ENCODE data around the gene EXOG.

DNA sequence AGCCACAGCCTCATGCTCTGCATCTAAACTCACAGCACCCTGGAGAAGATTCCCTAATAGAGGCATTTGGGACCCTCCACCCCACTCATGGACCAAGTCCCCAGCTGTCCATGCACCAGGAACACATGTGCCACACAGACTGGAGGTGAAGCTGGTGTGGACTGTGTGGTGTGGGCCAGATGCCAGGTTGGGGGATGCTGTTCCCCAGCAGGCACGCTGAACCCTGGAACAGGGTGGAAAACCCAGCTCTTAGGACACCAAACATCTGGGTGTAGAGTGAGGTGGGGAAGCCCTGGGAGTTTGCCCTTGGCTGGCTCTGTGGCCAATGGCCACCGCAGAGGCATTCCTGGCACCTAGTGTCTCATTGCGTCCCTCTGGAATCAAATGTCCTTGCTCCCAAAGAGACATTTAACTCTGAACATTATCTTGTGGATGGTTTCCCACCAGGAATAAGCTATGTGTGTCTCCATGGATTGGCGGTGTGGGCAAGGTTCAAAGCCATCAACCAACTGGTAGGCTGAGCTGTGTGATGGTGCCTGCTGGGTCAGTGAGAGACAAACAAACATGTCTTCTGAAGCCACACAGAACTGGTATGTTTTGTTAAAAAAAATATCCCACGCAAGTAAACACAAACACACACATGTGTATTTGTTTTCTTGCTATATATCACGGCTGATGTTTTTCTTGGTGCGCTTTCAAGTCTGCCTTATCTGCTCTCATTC, 65.0 kb downstream of the EXOG start:
- TF ChIP-seq, protein P1, sequence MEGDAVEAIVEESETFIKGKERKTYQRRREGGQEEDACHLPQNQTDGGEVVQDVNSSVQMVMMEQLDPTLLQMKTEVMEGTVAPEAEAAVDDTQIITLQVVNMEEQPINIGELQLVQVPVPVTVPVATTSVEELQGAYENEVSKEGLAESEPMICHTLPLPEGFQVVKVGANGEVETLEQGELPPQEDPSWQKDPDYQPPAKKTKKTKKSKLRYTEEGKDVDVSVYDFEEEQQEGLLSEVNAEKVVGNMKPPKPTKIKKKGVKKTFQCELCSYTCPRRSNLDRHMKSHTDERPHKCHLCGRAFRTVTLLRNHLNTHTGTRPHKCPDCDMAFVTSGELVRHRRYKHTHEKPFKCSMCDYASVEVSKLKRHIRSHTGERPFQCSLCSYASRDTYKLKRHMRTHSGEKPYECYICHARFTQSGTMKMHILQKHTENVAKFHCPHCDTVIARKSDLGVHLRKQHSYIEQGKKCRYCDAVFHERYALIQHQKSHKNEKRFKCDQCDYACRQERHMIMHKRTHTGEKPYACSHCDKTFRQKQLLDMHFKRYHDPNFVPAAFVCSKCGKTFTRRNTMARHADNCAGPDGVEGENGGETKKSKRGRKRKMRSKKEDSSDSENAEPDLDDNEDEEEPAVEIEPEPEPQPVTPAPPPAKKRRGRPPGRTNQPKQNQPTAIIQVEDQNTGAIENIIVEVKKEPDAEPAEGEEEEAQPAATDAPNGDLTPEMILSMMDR (CRISPR knock-in tag; IDR thresholded peaks at IDR 0.05) = no peak
- TF ChIP-seq ZNF274 (CRISPR knock-in tag; IDR thresholded peaks at IDR 0.05) (no peak), PPARG (CRISPR knock-in tag; conservative IDR thresholded peaks at IDR 0.05) (no peak), ZNF354B (CRISPR knock-in tag; IDR thresholded peaks at IDR 0.05) (no peak), SIN3A (IDR thresholded peaks at IDR 0.05; ENCODE audit: borderline replicate concordance, low read depth, low read length) (no peak), ZFP37 (CRISPR knock-in tag; IDR thresholded peaks at IDR 0.05; ENCODE audit: borderline replicate concordance) (no peak)
